ENCODE measurements around the gene CAST.

CAST gene

GRCh38 chr5:96652769-96653454, 9.3 kb upstream of the CAST start:
- TF ChIP-seq EZH2phosphoT487 (IDR thresholded peaks at IDR 0.05; ENCODE audit: borderline replicate concordance, low read length), result no peak
- TF ChIP-seq CTCF (IDR thresholded peaks at IDR 0.05; ENCODE audit: low read depth, low read length, poor library complexity, severe bottlenecking), result no peak
- no peaks in the 10 kb centered on the region for H4K20me1 ChIP-seq (ENCODE audit: control insufficient read depth, insufficient read depth, low read depth, low read length)
- H3K4me3 ChIP-seq (ENCODE audit: low read length), result no peak overlapping the region
- H3K9me2 ChIP-seq (replicated peaks; ENCODE audit: control insufficient read depth, low read length), result no peaks in the 10 kb centered on the region
- H3K36me3 ChIP-seq (ENCODE audit: control insufficient read depth, low read length), result no peaks in the 10 kb centered on the region
- H3K27me3 ChIP-seq (ENCODE audit: control insufficient read depth, low read length), result peaks cover 17% of the 10 kb centered on the region
- H3K4me1 ChIP-seq (ENCODE audit: control insufficient read depth, low read length), result no peaks in the 10 kb centered on the region
- H3K9me3 ChIP-seq (ENCODE audit: control insufficient read depth, insufficient read depth, low read length), result no peaks in the 10 kb centered on the region
- H3K4me2 ChIP-seq (ENCODE audit: low read length), result no peak overlapping the region
- H3K27ac ChIP-seq (ENCODE audit: low read depth, low read length), result no peak overlapping the region
- no peaks in the 10 kb centered on the region for H3F3A ChIP-seq (ENCODE audit: control insufficient read depth, insufficient read depth)
- no peaks in the 10 kb centered on the region for H3K79me2 ChIP-seq (ENCODE audit: control insufficient read depth, low read length)

GRCh38 chr5:96654209-96654608, 8.0 kb upstream of the CAST start:
- H3K4me1 ChIP-seq (ENCODE audit: control insufficient read depth, low read length), result no peaks in the 10 kb centered on the region
- H3K27ac ChIP-seq (ENCODE audit: low read depth, low read length), result no peak overlapping the region
- no peaks in the 10 kb centered on the region for H3K9me2 ChIP-seq (replicated peaks; ENCODE audit: control insufficient read depth, low read length)
- no peak overlapping the region for H3K4me2 ChIP-seq (ENCODE audit: low read length)
- H3K27me3 ChIP-seq (ENCODE audit: control insufficient read depth, low read length), result peaks cover 17% of the 10 kb centered on the region
- no peaks in the 10 kb centered on the region for H3K79me2 ChIP-seq (ENCODE audit: control insufficient read depth, low read length)
- no peaks in the 10 kb centered on the region for H3K36me3 ChIP-seq (ENCODE audit: control insufficient read depth, low read length)
- TF ChIP-seq EZH2phosphoT487 (IDR thresholded peaks at IDR 0.05; ENCODE audit: borderline replicate concordance, low read length) (no peak), CTCF (IDR thresholded peaks at IDR 0.05; ENCODE audit: low read depth, low read length, poor library complexity, severe bottlenecking) (no peak)
- no peaks in the 10 kb centered on the region for H4K20me1 ChIP-seq (ENCODE audit: control insufficient read depth, insufficient read depth, low read depth, low read length)
- H3K4me3 ChIP-seq (ENCODE audit: low read length), result no peak overlapping the region
- H3F3A ChIP-seq (ENCODE audit: control insufficient read depth, insufficient read depth), result no peaks in the 10 kb centered on the region
- no peaks in the 10 kb centered on the region for H3K9me3 ChIP-seq (ENCODE audit: control insufficient read depth, insufficient read depth, low read length)

- no peaks in the 10 kb centered on the region for H4K20me1 ChIP-seq (ENCODE audit: control insufficient read depth, insufficient read depth, low read depth, low read length)
- H3K4me3 ChIP-seq (ENCODE audit: low read length), result no peak overlapping the region
- H3K27ac ChIP-seq (ENCODE audit: low read depth, low read length), result no peak overlapping the region
- TF ChIP-seq CTCF (IDR thresholded peaks at IDR 0.05; ENCODE audit: low read depth, low read length, poor library complexity, severe bottlenecking), result no peak
- TF ChIP-seq EZH2phosphoT487 (IDR thresholded peaks at IDR 0.05; ENCODE audit: borderline replicate concordance, low read length), result no peak
- H3F3A ChIP-seq (ENCODE audit: control insufficient read depth, insufficient read depth), result no peaks in the 10 kb centered on the region
- no peaks in the 10 kb centered on the region for H3K79me2 ChIP-seq (ENCODE audit: control insufficient read depth, low read length)
- H3K27me3 ChIP-seq (ENCODE audit: control insufficient read depth, low read length), result peaks cover 13% of the 10 kb centered on the region
- H3K9me2 ChIP-seq (replicated peaks; ENCODE audit: control insufficient read depth, low read length), result no peaks in the 10 kb centered on the region
- H3K36me3 ChIP-seq (ENCODE audit: control insufficient read depth, low read length), result no peaks in the 10 kb centered on the region
- no peak overlapping the region for H3K4me2 ChIP-seq (ENCODE audit: low read length)
- H3K4me1 ChIP-seq (ENCODE audit: control insufficient read depth, low read length), result peaks cover 2% of the 10 kb centered on the region
- no peaks in the 10 kb centered on the region for H3K9me3 ChIP-seq (ENCODE audit: control insufficient read depth, insufficient read depth, low read length)
Observed at GRCh38 chr5:96655085-96655484, 7.1 kb upstream of the CAST start.
